GM21786 (cell line): Measurements from ENCODE around the gene GAB4.
"Not testable (repeated sequence)": the region's sequence is repeated elsewhere in the genome, so short reads cannot be mapped to it uniquely, and the experiment has no call there.

Source experiments
- ATAC-seq: cut with Tn5 transposase; IDR thresholded peaks from one replicate; pipeline ENCODE4 v1.9.1; 2021; ENCODE audit not compliant: unreplicated experiment

The GAB4 gene

DNA sequence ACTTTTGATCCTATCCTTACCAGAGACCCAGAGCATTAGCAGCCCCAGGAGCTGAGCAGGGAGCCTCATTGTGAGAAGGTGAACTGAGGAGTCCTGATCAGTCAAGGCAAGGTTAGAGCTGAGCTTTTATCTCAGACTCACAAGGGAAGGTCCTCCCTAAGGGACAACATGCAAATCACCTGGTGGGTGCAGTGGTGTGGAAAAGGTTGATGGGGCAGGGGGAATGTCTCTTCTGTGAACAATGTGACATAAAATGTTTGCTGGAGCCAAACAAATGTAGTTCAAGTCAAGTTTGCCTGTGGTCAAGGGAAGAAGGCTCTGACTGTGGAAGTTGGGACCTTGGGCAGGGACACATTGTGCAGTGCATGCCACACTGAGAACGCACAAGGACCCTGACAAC lies 93.1 kb downstream of the GAB4 start:
- ATAC-seq = not testable (repeated sequence)

DNA sequence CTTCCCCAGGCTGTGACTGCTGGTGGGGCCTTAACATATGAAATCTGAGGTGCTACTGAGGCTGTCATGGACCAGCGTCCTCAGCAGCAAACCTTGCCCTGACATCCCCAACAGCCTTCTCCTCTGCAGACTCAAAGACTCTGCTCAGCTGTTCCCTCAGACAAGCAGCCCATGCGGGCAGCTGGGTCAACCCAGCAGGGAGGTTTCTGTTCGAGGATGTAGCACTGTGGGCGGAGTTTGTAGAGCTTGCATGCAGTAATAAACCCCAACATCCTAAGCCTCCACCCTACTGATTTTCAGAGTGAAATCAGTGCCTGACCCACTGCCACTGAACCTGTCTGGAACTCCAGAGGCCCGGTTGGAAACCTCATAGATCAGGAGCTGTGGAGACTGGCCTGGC lies 94.0 kb downstream of the GAB4 start:
- ATAC-seq = no peak

DNA sequence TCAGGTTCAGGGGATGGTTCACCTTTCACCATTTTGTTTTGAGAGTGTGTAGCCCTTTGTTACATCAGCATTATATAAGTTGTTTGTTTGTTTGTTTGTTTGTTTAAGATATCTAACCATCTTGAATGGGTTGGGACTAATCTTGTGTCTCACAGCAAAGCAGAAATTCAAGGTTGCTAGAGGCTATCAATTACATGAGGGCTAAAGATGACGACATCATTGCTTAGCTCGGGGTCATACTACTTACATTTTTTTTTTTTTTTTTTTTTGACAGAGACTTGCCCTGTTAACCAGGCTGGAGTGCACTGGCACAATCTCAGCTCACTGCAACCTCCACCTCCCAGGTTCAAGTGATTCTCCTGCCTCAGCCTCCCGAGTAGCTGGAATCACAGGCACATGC lies 95.7 kb downstream of the GAB4 start:
- ATAC-seq = no peak
